ENCODE data around the gene LRRFIP2. TPM values are rescaled to one million over a fixed set of nuclear protein-coding genes. Genes with fewer than 3 reads are reported as not detected.

LRRFIP2 gene
- total and polyA plus RNA-seq, 2 of the 8 experiments (the other 6 are each of a cell fraction or from before 2014, with no cell fraction given) = 8.8 to 25.6 TPM

DNA sequence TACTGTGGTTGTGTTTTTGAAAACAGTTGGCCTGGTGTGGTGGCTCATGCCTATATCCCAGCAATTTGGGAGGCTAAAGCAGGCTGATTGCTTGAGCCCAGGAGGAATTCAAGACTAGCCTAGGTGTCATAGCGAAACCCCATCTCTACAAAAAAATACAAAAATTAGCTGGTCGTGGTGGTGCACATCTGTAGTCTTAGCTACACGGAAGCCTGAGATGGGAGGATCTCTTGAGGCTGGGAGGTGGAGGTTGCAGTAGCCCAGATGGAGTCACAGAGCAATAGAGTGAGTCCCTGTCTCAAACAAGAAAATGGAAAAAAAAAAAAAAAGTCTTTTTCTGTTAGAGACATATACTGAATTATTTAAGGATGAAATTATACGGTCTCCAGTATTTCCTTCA, 14.7 kb upstream of the LRRFIP2 start (continued):
- TF ChIP-seq, protein P1, sequence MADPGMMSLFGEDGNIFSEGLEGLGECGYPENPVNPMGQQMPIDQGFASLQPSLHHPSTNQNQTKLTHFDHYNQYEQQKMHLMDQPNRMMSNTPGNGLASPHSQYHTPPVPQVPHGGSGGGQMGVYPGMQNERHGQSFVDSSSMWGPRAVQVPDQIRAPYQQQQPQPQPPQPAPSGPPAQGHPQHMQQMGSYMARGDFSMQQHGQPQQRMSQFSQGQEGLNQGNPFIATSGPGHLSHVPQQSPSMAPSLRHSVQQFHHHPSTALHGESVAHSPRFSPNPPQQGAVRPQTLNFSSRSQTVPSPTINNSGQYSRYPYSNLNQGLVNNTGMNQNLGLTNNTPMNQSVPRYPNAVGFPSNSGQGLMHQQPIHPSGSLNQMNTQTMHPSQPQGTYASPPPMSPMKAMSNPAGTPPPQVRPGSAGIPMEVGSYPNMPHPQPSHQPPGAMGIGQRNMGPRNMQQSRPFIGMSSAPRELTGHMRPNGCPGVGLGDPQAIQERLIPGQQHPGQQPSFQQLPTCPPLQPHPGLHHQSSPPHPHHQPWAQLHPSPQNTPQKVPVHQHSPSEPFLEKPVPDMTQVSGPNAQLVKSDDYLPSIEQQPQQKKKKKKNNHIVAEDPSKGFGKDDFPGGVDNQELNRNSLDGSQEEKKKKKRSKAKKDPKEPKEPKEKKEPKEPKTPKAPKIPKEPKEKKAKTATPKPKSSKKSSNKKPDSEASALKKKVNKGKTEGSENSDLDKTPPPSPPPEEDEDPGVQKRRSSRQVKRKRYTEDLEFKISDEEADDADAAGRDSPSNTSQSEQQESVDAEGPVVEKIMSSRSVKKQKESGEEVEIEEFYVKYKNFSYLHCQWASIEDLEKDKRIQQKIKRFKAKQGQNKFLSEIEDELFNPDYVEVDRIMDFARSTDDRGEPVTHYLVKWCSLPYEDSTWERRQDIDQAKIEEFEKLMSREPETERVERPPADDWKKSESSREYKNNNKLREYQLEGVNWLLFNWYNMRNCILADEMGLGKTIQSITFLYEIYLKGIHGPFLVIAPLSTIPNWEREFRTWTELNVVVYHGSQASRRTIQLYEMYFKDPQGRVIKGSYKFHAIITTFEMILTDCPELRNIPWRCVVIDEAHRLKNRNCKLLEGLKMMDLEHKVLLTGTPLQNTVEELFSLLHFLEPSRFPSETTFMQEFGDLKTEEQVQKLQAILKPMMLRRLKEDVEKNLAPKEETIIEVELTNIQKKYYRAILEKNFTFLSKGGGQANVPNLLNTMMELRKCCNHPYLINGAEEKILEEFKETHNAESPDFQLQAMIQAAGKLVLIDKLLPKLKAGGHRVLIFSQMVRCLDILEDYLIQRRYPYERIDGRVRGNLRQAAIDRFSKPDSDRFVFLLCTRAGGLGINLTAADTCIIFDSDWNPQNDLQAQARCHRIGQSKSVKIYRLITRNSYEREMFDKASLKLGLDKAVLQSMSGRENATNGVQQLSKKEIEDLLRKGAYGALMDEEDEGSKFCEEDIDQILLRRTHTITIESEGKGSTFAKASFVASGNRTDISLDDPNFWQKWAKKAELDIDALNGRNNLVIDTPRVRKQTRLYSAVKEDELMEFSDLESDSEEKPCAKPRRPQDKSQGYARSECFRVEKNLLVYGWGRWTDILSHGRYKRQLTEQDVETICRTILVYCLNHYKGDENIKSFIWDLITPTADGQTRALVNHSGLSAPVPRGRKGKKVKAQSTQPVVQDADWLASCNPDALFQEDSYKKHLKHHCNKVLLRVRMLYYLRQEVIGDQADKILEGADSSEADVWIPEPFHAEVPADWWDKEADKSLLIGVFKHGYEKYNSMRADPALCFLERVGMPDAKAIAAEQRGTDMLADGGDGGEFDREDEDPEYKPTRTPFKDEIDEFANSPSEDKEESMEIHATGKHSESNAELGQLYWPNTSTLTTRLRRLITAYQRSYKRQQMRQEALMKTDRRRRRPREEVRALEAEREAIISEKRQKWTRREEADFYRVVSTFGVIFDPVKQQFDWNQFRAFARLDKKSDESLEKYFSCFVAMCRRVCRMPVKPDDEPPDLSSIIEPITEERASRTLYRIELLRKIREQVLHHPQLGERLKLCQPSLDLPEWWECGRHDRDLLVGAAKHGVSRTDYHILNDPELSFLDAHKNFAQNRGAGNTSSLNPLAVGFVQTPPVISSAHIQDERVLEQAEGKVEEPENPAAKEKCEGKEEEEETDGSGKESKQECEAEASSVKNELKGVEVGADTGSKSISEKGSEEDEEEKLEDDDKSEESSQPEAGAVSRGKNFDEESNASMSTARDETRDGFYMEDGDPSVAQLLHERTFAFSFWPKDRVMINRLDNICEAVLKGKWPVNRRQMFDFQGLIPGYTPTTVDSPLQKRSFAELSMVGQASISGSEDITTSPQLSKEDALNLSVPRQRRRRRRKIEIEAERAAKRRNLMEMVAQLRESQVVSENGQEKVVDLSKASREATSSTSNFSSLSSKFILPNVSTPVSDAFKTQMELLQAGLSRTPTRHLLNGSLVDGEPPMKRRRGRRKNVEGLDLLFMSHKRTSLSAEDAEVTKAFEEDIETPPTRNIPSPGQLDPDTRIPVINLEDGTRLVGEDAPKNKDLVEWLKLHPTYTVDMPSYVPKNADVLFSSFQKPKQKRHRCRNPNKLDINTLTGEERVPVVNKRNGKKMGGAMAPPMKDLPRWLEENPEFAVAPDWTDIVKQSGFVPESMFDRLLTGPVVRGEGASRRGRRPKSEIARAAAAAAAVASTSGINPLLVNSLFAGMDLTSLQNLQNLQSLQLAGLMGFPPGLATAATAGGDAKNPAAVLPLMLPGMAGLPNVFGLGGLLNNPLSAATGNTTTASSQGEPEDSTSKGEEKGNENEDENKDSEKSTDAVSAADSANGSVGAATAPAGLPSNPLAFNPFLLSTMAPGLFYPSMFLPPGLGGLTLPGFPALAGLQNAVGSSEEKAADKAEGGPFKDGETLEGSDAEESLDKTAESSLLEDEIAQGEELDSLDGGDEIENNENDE (IDR thresholded peaks at IDR 0.05; ENCODE audit: insufficient replicate concordance, low read length) = no peak
- TF ChIP-seq RAD21 (IDR thresholded peaks at IDR 0.05 in 1 of 2, conservative IDR thresholded peaks at IDR 0.05 in 1 of 2; ENCODE audit: low read depth in 2 of 2, low read length in 2 of 2) (no peak), TCF12 (IDR thresholded peaks at IDR 0.05; ENCODE audit: low read depth, low read length) (no peak), TAF7 (optimal IDR thresholded peaks at IDR 0.05; ENCODE audit: borderline replicate concordance, low read depth, low read length) (no peak), SP2 (IDR thresholded peaks at IDR 0.05; ENCODE audit: low read length) (no peak), TAF1 (IDR thresholded peaks at IDR 0.05; ENCODE audit: low read depth, low read length) (no peak), JUND (IDR thresholded peaks at IDR 0.05; ENCODE audit: low read length) (no peak), PHF8 (conservative IDR thresholded peaks at IDR 0.05; ENCODE audit: low read depth, low read length) (no peak)
- TF ChIP-seq, protein P2, sequence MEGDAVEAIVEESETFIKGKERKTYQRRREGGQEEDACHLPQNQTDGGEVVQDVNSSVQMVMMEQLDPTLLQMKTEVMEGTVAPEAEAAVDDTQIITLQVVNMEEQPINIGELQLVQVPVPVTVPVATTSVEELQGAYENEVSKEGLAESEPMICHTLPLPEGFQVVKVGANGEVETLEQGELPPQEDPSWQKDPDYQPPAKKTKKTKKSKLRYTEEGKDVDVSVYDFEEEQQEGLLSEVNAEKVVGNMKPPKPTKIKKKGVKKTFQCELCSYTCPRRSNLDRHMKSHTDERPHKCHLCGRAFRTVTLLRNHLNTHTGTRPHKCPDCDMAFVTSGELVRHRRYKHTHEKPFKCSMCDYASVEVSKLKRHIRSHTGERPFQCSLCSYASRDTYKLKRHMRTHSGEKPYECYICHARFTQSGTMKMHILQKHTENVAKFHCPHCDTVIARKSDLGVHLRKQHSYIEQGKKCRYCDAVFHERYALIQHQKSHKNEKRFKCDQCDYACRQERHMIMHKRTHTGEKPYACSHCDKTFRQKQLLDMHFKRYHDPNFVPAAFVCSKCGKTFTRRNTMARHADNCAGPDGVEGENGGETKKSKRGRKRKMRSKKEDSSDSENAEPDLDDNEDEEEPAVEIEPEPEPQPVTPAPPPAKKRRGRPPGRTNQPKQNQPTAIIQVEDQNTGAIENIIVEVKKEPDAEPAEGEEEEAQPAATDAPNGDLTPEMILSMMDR (IDR thresholded peaks at IDR 0.05; ENCODE audit: control extremely low read depth in 1 of 3, insufficient read depth in 1 of 3, low read depth in 1 of 3, low read length in 3 of 3) = no peak
